ENCODE data around the gene PXMP2.

The PXMP2 gene

GRCh38 chr12:132642846-132643835, 44.2 kb upstream of the PXMP2 start:
- Histone ChIP-seq H3F3A (ENCODE audit: low read depth) (no peaks in the 10 kb centered on the region), H3K27me3 (ENCODE audit: insufficient read depth, low read length, poor library complexity, severe bottlenecking) (no peaks in the 10 kb centered on the region), H3K36me3 (ENCODE audit: insufficient read depth, low read length) (peaks cover 62% of the 10 kb centered on the region; the same call in 1 of the 2 replicates), H2AFZ (ENCODE audit: low read length) (no peak overlapping the region), H3K4me1 (ENCODE audit: insufficient read depth, low read length, poor library complexity, severe bottlenecking) (peaks cover 40% of the 10 kb centered on the region), H3K9ac (ENCODE audit: low read depth, low read length, poor library complexity, severe bottlenecking) (no peak overlapping the region), H3K4me3 (ENCODE audit: low read length, poor library complexity, severe bottlenecking) (no peak overlapping the region), H3K79me2 (ENCODE audit: insufficient read depth, low read length) (no peaks in the 10 kb centered on the region), H3K9me3 (ENCODE audit: insufficient read depth, low read depth, low read length) (no peaks in the 10 kb centered on the region), H3K9me2 (replicated peaks; ENCODE audit: low read depth, low read length) (no peaks in the 10 kb centered on the region), H3K4me2 (ENCODE audit: low read depth, low read length, poor library complexity, severe bottlenecking) (no peak overlapping the region), H4K20me1 (ENCODE audit: insufficient read depth, low read length, poor library complexity, severe bottlenecking) (no peaks in the 10 kb centered on the region)
- no peak for TF ChIP-seq EZH2phosphoT487 (IDR thresholded peaks at IDR 0.05; ENCODE audit: borderline replicate concordance)
- TF ChIP-seq CTCF (conservative IDR thresholded peaks at IDR 0.05; ENCODE audit: low read length) = no peak

GRCh38 chr12:132646850-132647249, 40.5 kb upstream of the PXMP2 start:
- Histone ChIP-seq H4K20me1 (ENCODE audit: insufficient read depth, low read length, poor library complexity, severe bottlenecking) (no peaks in the 10 kb centered on the region), H3K4me2 (ENCODE audit: low read depth, low read length, poor library complexity, severe bottlenecking) (no peak overlapping the region), H3K9ac (ENCODE audit: low read depth, low read length, poor library complexity, severe bottlenecking) (no peak overlapping the region), H3F3A (ENCODE audit: low read depth) (no peaks in the 10 kb centered on the region), H3K9me2 (replicated peaks; ENCODE audit: low read depth, low read length) (no peaks in the 10 kb centered on the region), H3K36me3 (ENCODE audit: insufficient read depth, low read length) (peaks cover 85% of the 10 kb centered on the region), H3K27me3 (ENCODE audit: insufficient read depth, low read length, poor library complexity, severe bottlenecking) (no peaks in the 10 kb centered on the region), H3K9me3 (ENCODE audit: insufficient read depth, low read depth, low read length) (no peaks in the 10 kb centered on the region), H3K4me1 (ENCODE audit: insufficient read depth, low read length, poor library complexity, severe bottlenecking) (peaks cover 5% of the 10 kb centered on the region), H3K4me3 (ENCODE audit: low read length, poor library complexity, severe bottlenecking) (no peak overlapping the region), H2AFZ (ENCODE audit: low read length) (no peak overlapping the region), H3K79me2 (ENCODE audit: insufficient read depth, low read length) (no peaks in the 10 kb centered on the region)
- TF ChIP-seq EZH2phosphoT487 (IDR thresholded peaks at IDR 0.05; ENCODE audit: borderline replicate concordance) = no peak
- no peak for TF ChIP-seq CTCF (conservative IDR thresholded peaks at IDR 0.05; ENCODE audit: low read length)

GRCh38 chr12:132647858-132648257, 39.5 kb upstream of the PXMP2 start:
- TF ChIP-seq CTCF (conservative IDR thresholded peaks at IDR 0.05; ENCODE audit: low read length) = no peak
- TF ChIP-seq EZH2phosphoT487 (IDR thresholded peaks at IDR 0.05; ENCODE audit: borderline replicate concordance) = no peak
- H3K4me2 ChIP-seq (ENCODE audit: low read depth, low read length, poor library complexity, severe bottlenecking) = no peak overlapping the region

More at GRCh38 chr12:132647858-132648257, 39.5 kb upstream of the PXMP2 start:
- Histone ChIP-seq H3K36me3 (ENCODE audit: insufficient read depth, low read length) (peaks cover 83% of the 10 kb centered on the region), H3K9me2 (replicated peaks; ENCODE audit: low read depth, low read length) (no peaks in the 10 kb centered on the region), H3K4me3 (ENCODE audit: low read length, poor library complexity, severe bottlenecking) (no peak overlapping the region), H3K4me1 (ENCODE audit: insufficient read depth, low read length, poor library complexity, severe bottlenecking) (no peaks in the 10 kb centered on the region), H3F3A (ENCODE audit: low read depth) (no peaks in the 10 kb centered on the region), H3K79me2 (ENCODE audit: insufficient read depth, low read length) (no peaks in the 10 kb centered on the region), H3K27me3 (ENCODE audit: insufficient read depth, low read length, poor library complexity, severe bottlenecking) (no peaks in the 10 kb centered on the region), H3K9ac (ENCODE audit: low read depth, low read length, poor library complexity, severe bottlenecking) (no peak overlapping the region), H2AFZ (ENCODE audit: low read length) (no peak overlapping the region), H3K9me3 (ENCODE audit: insufficient read depth, low read depth, low read length) (no peaks in the 10 kb centered on the region), H4K20me1 (ENCODE audit: insufficient read depth, low read length, poor library complexity, severe bottlenecking) (no peaks in the 10 kb centered on the region)
